Psoas muscle (tissue), 8 donors: ENCODE data around the gene COL13A1. TPM values are rescaled to one million over a fixed set of nuclear protein-coding genes. Genes with fewer than 3 reads are reported as not detected.

Experiments used
- ATAC-seq, 4 donors: fragments of 200-7000 bp; cut with Tn5 transposase; one replicate each; pipeline ENCODE4 v1.9.1; 2020; ENCODE audit warnings: moderate library complexity in 3 of 4, mild to moderate bottlenecking in 2 of 4
- DNase-seq, 2 donors: peaks; one replicate each; pipeline ENCODE4 v3.0.0-alpha.2; 2020
- H3K27ac ChIP-seq: fragments of 200-600 bp; one replicate; pipeline ENCODE4 v1.8.0; 2022
- H3K27me3 ChIP-seq, 3 donors: fragments of 200-600 bp in 1 of 3; one replicate each; pipeline versions ENCODE4 v1.6.1 to v1.8.0; 2013 to 2022; ENCODE audit warnings: low read length in 2 of 3, mild to moderate bottlenecking in 2 of 3, moderate library complexity in 1 of 3; ENCODE audit not compliant: insufficient read depth in 3 of 3
- H3K36me3 ChIP-seq, 2 donors: fragments of 200-600 bp in 1 of 2; one replicate each; pipeline versions ENCODE4 v1.6.1 to v1.8.0; 2013 to 2022; ENCODE audit warnings: low read depth in 1 of 2, mild to moderate bottlenecking in 1 of 2, moderate library complexity in 1 of 2; ENCODE audit not compliant: insufficient read depth in 1 of 2
- H3K4me1 ChIP-seq: fragments of 200-600 bp; one replicate; pipeline ENCODE4 v1.8.0; 2022
- H3K4me3 ChIP-seq: fragments of 200-600 bp; one replicate; pipeline ENCODE4 v1.8.0; 2022; ENCODE audit warnings: mild to moderate bottlenecking
- H3K9me3 ChIP-seq: fragments of 200-600 bp; one replicate; pipeline ENCODE4 v1.8.0; 2022
- CTCF ChIP-seq: fragments of 200-600 bp; IDR thresholded peaks from one replicate; pipeline ENCODE4 v1.8.0; 2022; ENCODE audit warnings: antibody characterized with exemption
- WGBS, 3 donors: extraction: QIAGEN DNeasy Blood & Tissue Kit; methylation state at CpG; one replicate each; pipeline versions ENCODE4 v1.1.6 to v1.1.7; 2013; 5-methylcytosine and 5-hydroxymethylcytosine counted together
- intact Hi-C, 2 donors: fragments of 100-400 bp; cut with DNase I; formaldehyde crosslinking; loops; one replicate each; pipeline versions ENCODE4 v1.11.0 to v1.14.2; 2022
- polyA plus RNA-seq, 3 donors: library from polyadenylated mRNA; stranded (reverse); fragments of 200-250 nt; gene quantifications; one replicate each; pipeline ENCODE4 v1.2.3, GENCODE V29; 2013
- total RNA-seq, 4 donors: library from RNA; stranded (reverse); fragmentation: NEBNext Ultra II Directional in 2 of 4; extraction: Animal tissue kit (Norgen Biotek cat#: 25700) in 2 of 4; gene quantifications; one replicate each; pipeline versions ENCODE4 v1.2.1 to v1.2.4, GENCODE V29; 2021 to 2023
- donor health status: healthy with polysubstance abuse.
- donor health status: DM: no; HTN: no; CAD: no; lungs with moderate emphysema.
- donor health status: Bipolar disorder and iron deficiency.
- donor health status: healthy.
- donor health status: DM: yes; HTN: yes; CAD: no.
- donor health status: DM: no; HTN: no; CAD: no.
- donor health status: DM: no; HTN: no; CAD: no.
- donor health status: DM: yes; HTN: yes; CAD: no.

COL13A1 gene
- total and polyA plus RNA-seq, 7 donors, result 0.35 to 10.7 (median 2.6) TPM

GRCh38 chr10:69988094-69988493, 186.4 kb downstream of the COL13A1 start:
- no peak overlapping the region for H3K27ac ChIP-seq
- TF ChIP-seq CTCF, result no peak
- intact Hi-C loops, result no loop called here
- H3K4me3 ChIP-seq, result no peak overlapping the region
- no peaks in the 10 kb centered on the region for H3K9me3 ChIP-seq
- no peaks in the 10 kb centered on the region for H3K4me1 ChIP-seq
- DNase-seq (no peak), ATAC-seq (no peak)
- no peaks in the 10 kb centered on the region for H3K27me3 ChIP-seq
- H3K36me3 ChIP-seq, result no peaks in the 10 kb centered on the region
- 8 to 19% (median 16%) methylated on average over 2 of the region's 2 CpGs for WGBS, 3 donors

GRCh38 chr10:69991151-69991550, 189.4 kb downstream of the COL13A1 start:
- no peak for ATAC-seq
- intact Hi-C loops, result no loop called here
- H3K36me3 ChIP-seq, result no peaks in the 10 kb centered on the region
- no peaks in the 10 kb centered on the region for H3K27me3 ChIP-seq
- H3K4me1 ChIP-seq, result no peaks in the 10 kb centered on the region
- H3K4me3 ChIP-seq, result no peak overlapping the region
- DNase-seq, result no peak
- 85 to 87% (median 86%) methylated on average over 2 of the region's 2 CpGs for WGBS, 3 donors
- H3K9me3 ChIP-seq, result no peaks in the 10 kb centered on the region
- no peak overlapping the region for H3K27ac ChIP-seq
- no peak for TF ChIP-seq CTCF

GRCh38 chr10:69994262-69994661, 192.6 kb downstream of the COL13A1 start:
- no peak for TF ChIP-seq CTCF
- no peaks in the 10 kb centered on the region for H3K9me3 ChIP-seq
- ATAC-seq (peak; percentile 74 to 95 (median 87)), DNase-seq (no peak)
- no peaks in the 10 kb centered on the region for H3K27me3 ChIP-seq
- H3K4me1 ChIP-seq, result no peaks in the 10 kb centered on the region
- no peaks in the 10 kb centered on the region for H3K36me3 ChIP-seq
- H3K27ac ChIP-seq, result no peak overlapping the region
- WGBS, 3 donors, result 27 to 39% (median 30%) methylated on average over 2 of the region's 2 CpGs
- intact Hi-C loops, result no loop called here
- no peak overlapping the region for H3K4me3 ChIP-seq

- Histone ChIP-seq H3K27me3 (no peaks in the 10 kb centered on the region), H3K4me3 (no peak overlapping the region), H3K9me3 (no peaks in the 10 kb centered on the region), H3K27ac (no peak overlapping the region), H3K4me1 (no peaks in the 10 kb centered on the region), H3K36me3 (no peaks in the 10 kb centered on the region)
- no peak for TF ChIP-seq CTCF
- intact Hi-C loops, result no loop called here
- 71 to 74% (median 72%) methylated on average over 2 of the region's 2 CpGs for WGBS, 3 donors
- ATAC-seq, result no peak
- no peak for DNase-seq
Measured at GRCh38 chr10:69996611-69997010, 194.9 kb downstream of the COL13A1 start.

- intact Hi-C loops, result no loop called here
- Histone ChIP-seq H3K36me3 (no peaks in the 10 kb centered on the region), H3K9me3 (no peaks in the 10 kb centered on the region), H3K4me3 (no peak overlapping the region), H3K4me1 (no peaks in the 10 kb centered on the region), H3K27ac (no peak overlapping the region), H3K27me3 (no peaks in the 10 kb centered on the region)
- no peak for TF ChIP-seq CTCF
- DNase-seq, result no peak
- WGBS, 3 donors, result 95 to 99% (median 96%) methylated on average over 4 of the region's 4 CpGs
- ATAC-seq, result no peak
Measured at GRCh38 chr10:70000262-70000661, 198.6 kb downstream of the COL13A1 start.
